Neutrophil (primary cell): Measurements from ENCODE around the gene ANGPT4.

Experiments
- H3K27ac ChIP-seq: fragments of 200-600 bp; sonication (generic); 2 replicates; pipeline ENCODE4 v1.5.1; 2016; ENCODE audit warnings: mild to moderate bottlenecking, moderate library complexity
- H3K27me3 ChIP-seq: fragments of 200-600 bp; sonication (generic); 2 replicates; pipeline ENCODE4 v1.6.0; 2016; ENCODE audit warnings: mild to moderate bottlenecking
- H3K36me3 ChIP-seq: fragments of 200-600 bp; sonication (generic); 2 replicates; pipeline ENCODE4 v1.5.1; 2017
- H3K4me1 ChIP-seq, 2 experiments: fragments of 200-600 bp in 1 of 2; sonication (generic) in 1 of 2; 1 replicate in 1 of 2; 2 replicates in 1 of 2; pipeline versions ENCODE4 v1.5.1 to v1.6.1; 2013 to 2016; ENCODE audit warnings: low read depth in 1 of 2, low read length in 1 of 2, mild to moderate bottlenecking in 1 of 2, moderate library complexity in 1 of 2; ENCODE audit not compliant: control insufficient read depth in 1 of 2, insufficient read depth in 1 of 2
- H3K4me3 ChIP-seq, 2 experiments: fragments of 200-600 bp in 1 of 2; sonication (generic) in 1 of 2; 1 replicate in 1 of 2; 2 replicates in 1 of 2; pipeline ENCODE4 v1.5.1; 2013 to 2016; ENCODE audit warnings: low read depth in 1 of 2, low read length in 1 of 2, mild to moderate bottlenecking in 1 of 2, moderate library complexity in 1 of 2
- H3K9me3 ChIP-seq: fragments of 200-600 bp; sonication (generic); 2 replicates; pipeline ENCODE4 v1.5.1; 2016
- CTCF ChIP-seq: fragments of 200-600 bp; sonication (generic); IDR thresholded peaks from 2 replicates; pipeline ENCODE4 v1.5.1; 2016; ENCODE audit warnings: antibody characterized with exemption

The ANGPT4 gene

DNA sequence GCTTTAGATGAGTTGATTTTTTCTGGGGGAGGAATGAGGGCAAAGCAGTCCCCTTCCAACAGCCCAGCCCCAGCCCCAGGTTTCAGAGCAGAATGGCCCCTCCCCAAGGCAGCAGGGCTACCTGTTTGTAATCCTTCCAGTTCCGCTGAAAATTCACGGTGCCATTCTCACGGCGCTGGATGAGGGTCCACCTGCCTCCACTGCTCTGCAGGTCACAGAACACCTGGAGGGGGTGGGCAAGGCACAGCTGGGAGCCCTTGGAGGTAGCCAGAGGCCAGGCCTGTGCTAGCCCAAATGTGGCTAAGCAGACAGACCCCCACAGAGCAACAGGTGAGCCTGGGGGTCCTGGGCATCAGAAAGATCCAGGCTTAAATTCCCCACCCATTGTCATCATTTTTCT, 36.5 kb downstream of the ANGPT4 start:
- Histone ChIP-seq H3K27ac (no peak overlapping the region), H3K9me3 (no peaks in the 10 kb centered on the region), H3K27me3 (peaks cover 40% of the 10 kb centered on the region), H3K4me3 (no peak overlapping the region), H3K36me3 (no peaks in the 10 kb centered on the region), H3K4me1 (no peaks in the 10 kb centered on the region)
- no peak for TF ChIP-seq CTCF

GRCh38 chr20:878511-879307, 37.4 kb downstream of the ANGPT4 start:
- Histone ChIP-seq H3K36me3 (no peaks in the 10 kb centered on the region), H3K9me3 (no peaks in the 10 kb centered on the region), H3K4me3 (no peak overlapping the region), H3K27ac (no peak overlapping the region), H3K27me3 (peaks cover 31% of the 10 kb centered on the region), H3K4me1 (no peaks in the 10 kb centered on the region)
- no peak for TF ChIP-seq CTCF

DNA sequence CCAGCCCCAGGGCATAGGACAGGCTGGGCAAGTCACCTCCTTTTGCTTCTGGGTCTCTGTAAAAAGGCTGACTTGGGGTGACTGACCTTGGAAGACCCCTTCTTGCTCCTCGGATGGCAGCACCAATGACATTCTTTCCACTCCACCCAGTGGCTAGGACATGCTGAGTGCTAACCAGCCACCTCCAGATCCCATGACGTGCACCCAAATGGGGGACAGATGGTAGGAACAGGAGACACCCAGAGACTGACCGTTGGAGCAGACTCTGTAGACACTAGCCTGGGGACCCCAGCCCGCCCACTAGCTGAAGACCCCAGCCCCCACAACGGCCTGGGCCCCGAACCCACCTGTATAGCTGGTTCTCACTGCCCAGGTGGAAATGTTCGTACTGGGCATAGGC, 38.3 kb downstream of the ANGPT4 start:
- H3K4me3 ChIP-seq = no peak overlapping the region
- no peaks in the 10 kb centered on the region for H3K36me3 ChIP-seq
- no peaks in the 10 kb centered on the region for H3K9me3 ChIP-seq
- no peak overlapping the region for H3K27ac ChIP-seq
- H3K27me3 ChIP-seq = peaks cover 22% of the 10 kb centered on the region
- H3K4me1 ChIP-seq = no peaks in the 10 kb centered on the region
- no peak for TF ChIP-seq CTCF

DNA sequence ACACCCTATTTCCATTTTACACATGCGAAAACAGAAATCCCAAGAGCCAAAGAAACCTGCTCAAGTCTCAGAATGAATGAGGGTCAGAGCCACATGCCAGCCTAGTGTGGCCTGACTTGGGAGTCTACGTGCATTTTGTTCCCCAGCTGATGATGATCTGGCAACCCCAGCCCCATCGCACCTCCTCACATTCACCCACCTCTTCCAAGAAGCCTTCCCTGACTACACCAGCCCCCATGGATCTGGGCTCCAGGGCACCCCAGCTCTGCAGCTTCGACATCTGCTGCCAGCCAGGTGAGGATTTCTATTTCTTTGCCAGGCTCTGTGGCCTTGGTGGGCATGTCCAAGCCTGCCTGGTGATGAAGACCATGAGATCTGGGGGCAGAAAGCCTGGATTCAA, 41.0 kb downstream of the ANGPT4 start:
- H3K27ac ChIP-seq = no peak overlapping the region
- no peak for TF ChIP-seq CTCF
- H3K9me3 ChIP-seq = no peaks in the 10 kb centered on the region
- peaks cover 12% of the 10 kb centered on the region for H3K27me3 ChIP-seq
- H3K4me1 ChIP-seq = no peaks in the 10 kb centered on the region
- H3K36me3 ChIP-seq = no peaks in the 10 kb centered on the region
- H3K4me3 ChIP-seq = no peak overlapping the region

GRCh38 chr20:873875-874607, 42.1 kb downstream of the ANGPT4 start:
- TF ChIP-seq CTCF = no peak
- no peak overlapping the region for H3K4me3 ChIP-seq
- H3K27ac ChIP-seq = no peak overlapping the region
- H3K27me3 ChIP-seq = peaks cover 6% of the 10 kb centered on the region
- no peaks in the 10 kb centered on the region for H3K36me3 ChIP-seq
- H3K4me1 ChIP-seq = no peaks in the 10 kb centered on the region
- no peaks in the 10 kb centered on the region for H3K9me3 ChIP-seq
